Activated T-helper 2 cell treated with anti-CD3 and anti-CD28 coated beads, Interferon-gamma antibody, Interleukin-2, Interleukin-4, amounts not matched to agents 10 μg/mL and 5 μg/mL and 100 μg/mL, durations not matched to agents 14 hours and 24 hours and 36 hours (primary cell): ENCODE results near the gene ATM. TPM values are rescaled to one million over a fixed set of nuclear protein-coding genes. Genes with fewer than 3 reads are reported as not detected.

Source experiments
- DNase-seq: peaks from one replicate; pipeline ENCODE4 v3.0.0; 2021; ENCODE audit warnings: low spot score
- H3K27ac Mint-ChIP-seq: one replicate; pipeline ENCODE4 v1.8.0; 2021; ENCODE audit warnings: mixed read lengths
- H3K27me3 Mint-ChIP-seq: one replicate; pipeline ENCODE4 v1.8.0; 2021; ENCODE audit warnings: low read depth, mixed read lengths
- H3K36me3 Mint-ChIP-seq: one replicate; pipeline ENCODE4 v1.8.0; 2021; ENCODE audit warnings: low read depth, mixed read lengths
- H3K4me1 Mint-ChIP-seq: one replicate; pipeline ENCODE4 v1.8.0; 2021; ENCODE audit warnings: low read depth, mixed read lengths
- H3K4me3 Mint-ChIP-seq: one replicate; pipeline ENCODE4 v1.8.0; 2021; ENCODE audit warnings: low read depth, mild to moderate bottlenecking, moderate library complexity, mixed read lengths
- H3K9me3 Mint-ChIP-seq: one replicate; pipeline ENCODE4 v1.8.0; 2021; ENCODE audit warnings: mixed read lengths
- intact Hi-C: fragments of 100-400 bp; cut with micrococcal nuclease; formaldehyde crosslinking; loops from one replicate; pipeline ENCODE4 v1.15.1; 2023
- total RNA-seq: library from RNA; stranded (reverse); gene quantifications from 2 replicates; pipeline ENCODE4 v1.2.3, GENCODE V29; 2022

Gene ATM
- total RNA-seq, 1 donor from 2014 or later = 34.1 TPM

- H3K27me3 Mint-ChIP-seq = no peaks in the 10 kb centered on the region
- DNase-seq = no peak
- H3K9me3 Mint-ChIP-seq = no peaks in the 10 kb centered on the region
- H3K4me3 Mint-ChIP-seq = no peak overlapping the region
- peaks cover 38% of the 10 kb centered on the region for H3K4me1 Mint-ChIP-seq
- intact Hi-C loops = loop anchor here (1.0 to 5.0 kb wide), 3 partner anchors 217 to 509 kb away; partner anchors contain the start of gene CUL5
- H3K36me3 Mint-ChIP-seq = peaks cover 38% of the 10 kb centered on the region
- no peak overlapping the region for H3K27ac Mint-ChIP-seq
Measured at GRCh38 chr11:108224366-108224765, 1.5 kb downstream of the ATM start.

- intact Hi-C loops = loop anchor here (1.0 to 5.0 kb wide), 9 partner anchors 11 to 527 kb away; partner anchors contain the start of genes ACAT1 and CUL5
- Mint-ChIP-seq H3K4me1 (peaks cover 31% of the 10 kb centered on the region), H3K36me3 (peaks cover 40% of the 10 kb centered on the region), H3K4me3 (no peak overlapping the region), H3K27me3 (no peaks in the 10 kb centered on the region), H3K27ac (no peak overlapping the region), H3K9me3 (no peaks in the 10 kb centered on the region)
- DNase-seq = peak; percentile 17
Measured at GRCh38 chr11:108224911-108225786, 2.3 kb downstream of the ATM start.

GRCh38 chr11:108226036-108226435, 3.2 kb downstream of the ATM start:
- peak overlapping the region; percentile 77 for H3K4me3 Mint-ChIP-seq
- no peaks in the 10 kb centered on the region for H3K27me3 Mint-ChIP-seq
- intact Hi-C loops = loop anchor here (5.0 kb wide), 1 partner anchor 526 kb away; no protein-coding TSS in a partner anchor
- no peak for DNase-seq
- H3K4me1 Mint-ChIP-seq = peaks cover 26% of the 10 kb centered on the region
- H3K9me3 Mint-ChIP-seq = no peaks in the 10 kb centered on the region
- H3K27ac Mint-ChIP-seq = peak overlapping the region; percentile 47
- peaks cover 43% of the 10 kb centered on the region for H3K36me3 Mint-ChIP-seq

GRCh38 chr11:108228251-108228650, 5.4 kb downstream of the ATM start:
- Mint-ChIP-seq H3K27ac (no peak overlapping the region), H3K4me1 (peaks cover 28% of the 10 kb centered on the region), H3K27me3 (no peaks in the 10 kb centered on the region), H3K36me3 (peaks cover 61% of the 10 kb centered on the region), H3K9me3 (no peaks in the 10 kb centered on the region), H3K4me3 (no peak overlapping the region)
- intact Hi-C loops = loop anchor here (5.0 kb wide), 1 partner anchor 524 kb away; no protein-coding TSS in a partner anchor
- DNase-seq = no peak

- H3K9me3 Mint-ChIP-seq = peaks cover 4% of the 10 kb centered on the region
- intact Hi-C loops = no loop called here
- no peaks in the 10 kb centered on the region for H3K27me3 Mint-ChIP-seq
- H3K36me3 Mint-ChIP-seq = peaks cover 70% of the 10 kb centered on the region
- H3K27ac Mint-ChIP-seq = peak overlapping the region; percentile 28
- no peak overlapping the region for H3K4me3 Mint-ChIP-seq
- no peak for DNase-seq
- peaks cover 36% of the 10 kb centered on the region for H3K4me1 Mint-ChIP-seq
Measured at GRCh38 chr11:108233277-108233945, 10.5 kb downstream of the ATM start.

GRCh38 chr11:108235192-108235591, 12.3 kb downstream of the ATM start:
- H3K4me1 Mint-ChIP-seq = peaks cover 48% of the 10 kb centered on the region
- intact Hi-C loops = no loop called here

GRCh38 chr11:108235633-108236032, 12.8 kb downstream of the ATM start:
- Mint-ChIP-seq H3K4me3 (no peak overlapping the region), H3K27ac (peak overlapping the region; percentile 83), H3K36me3 (peaks cover 72% of the 10 kb centered on the region), H3K4me1 (peaks cover 49% of the 10 kb centered on the region), H3K27me3 (no peaks in the 10 kb centered on the region), H3K9me3 (peaks cover 4% of the 10 kb centered on the region)
- intact Hi-C loops = loop anchor here (1.0 to 2.0 kb wide), 3 partner anchors 10 to 115 kb away; partner anchors contain the start of gene ACAT1
- DNase-seq = no peak

More at GRCh38 chr11:108235192-108235591, 12.3 kb downstream of the ATM start:
- no peak overlapping the region for H3K27ac Mint-ChIP-seq
- peaks cover 72% of the 10 kb centered on the region for H3K36me3 Mint-ChIP-seq
- no peak overlapping the region for H3K4me3 Mint-ChIP-seq
- DNase-seq = no peak
- H3K27me3 Mint-ChIP-seq = no peaks in the 10 kb centered on the region
- H3K9me3 Mint-ChIP-seq = peaks cover 4% of the 10 kb centered on the region

- peaks cover 59% of the 10 kb centered on the region for H3K4me1 Mint-ChIP-seq
Measured at GRCh38 chr11:108237058-108237481, 14.2 kb downstream of the ATM start.

GRCh38 chr11:108239076-108239475, 16.2 kb downstream of the ATM start:
- Mint-ChIP-seq H3K36me3 (peaks cover 62% of the 10 kb centered on the region), H3K4me3 (peak overlapping the region; percentile 5), H3K27ac (peak overlapping the region; percentile 9), H3K9me3 (peaks cover 4% of the 10 kb centered on the region), H3K4me1 (peaks cover 62% of the 10 kb centered on the region), H3K27me3 (no peaks in the 10 kb centered on the region)
- DNase-seq = no peak
- intact Hi-C loops = no loop called here

More at GRCh38 chr11:108237058-108237481, 14.2 kb downstream of the ATM start:
- Mint-ChIP-seq H3K27ac (peak overlapping the region; percentile 83), H3K4me3 (peak overlapping the region; percentile 66), H3K27me3 (no peaks in the 10 kb centered on the region), H3K36me3 (peaks cover 68% of the 10 kb centered on the region), H3K9me3 (peaks cover 4% of the 10 kb centered on the region)
- DNase-seq = no peak
- intact Hi-C loops = loop anchor here (2.0 kb wide), 2 partner anchors 66 to 116 kb away; partner anchors contain the start of gene ACAT1

- Mint-ChIP-seq H3K36me3 (peaks cover 69% of the 10 kb centered on the region), H3K4me1 (peaks cover 53% of the 10 kb centered on the region), H3K27me3 (no peaks in the 10 kb centered on the region), H3K27ac (peak overlapping the region; percentile 74), H3K9me3 (peaks cover 4% of the 10 kb centered on the region), H3K4me3 (no peak overlapping the region)
- no peak for DNase-seq
- intact Hi-C loops = loop anchor here (1.0 to 5.0 kb wide), 4 partner anchors 16 to 383 kb away; partner anchors contain the start of gene POGLUT3
Measured at GRCh38 chr11:108241330-108242037, 18.6 kb downstream of the ATM start.

GRCh38 chr11:108242422-108242821, 19.6 kb downstream of the ATM start:
- Mint-ChIP-seq H3K27me3 (no peaks in the 10 kb centered on the region), H3K36me3 (peaks cover 71% of the 10 kb centered on the region), H3K4me1 (peaks cover 46% of the 10 kb centered on the region), H3K9me3 (peaks cover 3% of the 10 kb centered on the region), H3K27ac (no peak overlapping the region), H3K4me3 (no peak overlapping the region)
- intact Hi-C loops = loop anchor here (5.0 kb wide), 1 partner anchor 255 kb away; the partner anchor contains the start of gene POGLUT3
- DNase-seq = no peak

- H3K4me3 Mint-ChIP-seq = no peak overlapping the region
- H3K4me1 Mint-ChIP-seq = peaks cover 30% of the 10 kb centered on the region
- H3K27me3 Mint-ChIP-seq = no peaks in the 10 kb centered on the region
- intact Hi-C loops = no loop called here
- no peak for DNase-seq
- H3K36me3 Mint-ChIP-seq = peaks cover 71% of the 10 kb centered on the region
- no peaks in the 10 kb centered on the region for H3K9me3 Mint-ChIP-seq
- no peak overlapping the region for H3K27ac Mint-ChIP-seq
Measured at GRCh38 chr11:108246308-108246707, 23.4 kb downstream of the ATM start.
